ENCODE data around the gene GPX8.

- TF ChIP-seq ARID4B (CRISPR knock-in tag; IDR thresholded peaks at IDR 0.05), result no peak
- TF ChIP-seq BACH1 (tag; IDR thresholded peaks at IDR 0.05), result no peak
- TF ChIP-seq TCFL5 (CRISPR knock-in tag; conservative IDR thresholded peaks at IDR 0.05), result no peak
- no peak for TF ChIP-seq FOXJ3 (CRISPR knock-in tag; IDR thresholded peaks at IDR 0.05)
- TF ChIP-seq KLF6 (CRISPR knock-in tag; IDR thresholded peaks at IDR 0.05; ENCODE audit: borderline replicate concordance), result no peak
- no peak for TF ChIP-seq CTCF (IDR thresholded peaks at IDR 0.05 in 2 of 3, conservative IDR thresholded peaks at IDR 0.05 in 1 of 3; ENCODE audit: insufficient read depth in 2 of 3, low read depth in 1 of 3, low read length in 3 of 3)
- no peak for TF ChIP-seq SMAD1 (IDR thresholded peaks at IDR 0.05; ENCODE audit: low read depth, low read length, partially characterized antibody)
- no peak for TF ChIP-seq ETV6 (IDR thresholded peaks at IDR 0.05; ENCODE audit: borderline replicate concordance in 1 of 2, low read depth in 2 of 2, low read length in 1 of 2)
- TF ChIP-seq ETV6 (CRISPR knock-in tag; IDR thresholded peaks at IDR 0.05; ENCODE audit: borderline replicate concordance), result no peak
- no peak for TF ChIP-seq KAT2B (IDR thresholded peaks at IDR 0.05; ENCODE audit: low read depth, low read length)
- no peak for TF ChIP-seq POLR2AphosphoS2 (IDR thresholded peaks at IDR 0.05; ENCODE audit: low read length)
- no peak for TF ChIP-seq OTX1 (CRISPR knock-in tag; IDR thresholded peaks at IDR 0.05)
- no peak for TF ChIP-seq ATF1 (CRISPR knock-in tag; IDR thresholded peaks at IDR 0.05)
- no peak for TF ChIP-seq ATF1 (tag; IDR thresholded peaks at IDR 0.05)
- TF ChIP-seq NCOA2 (IDR thresholded peaks at IDR 0.05; ENCODE audit: partially characterized antibody in 2 of 2), result no peak
- TF ChIP-seq ZNF639 (CRISPR knock-in tag; conservative IDR thresholded peaks at IDR 0.05 in 1 of 2, IDR thresholded peaks at IDR 0.05 in 1 of 2), result no peak
Observed at GRCh38 chr5:55113327-55113726, 46.6 kb upstream of the GPX8 start.
